ENCODE results near the gene TMEM269.

GRCh38 chr1:42768172-42768571, 16.6 kb upstream of the TMEM269 start:
- no peak for TF ChIP-seq CTCF (conservative IDR thresholded peaks at IDR 0.05; ENCODE audit: low read depth, low read length)
- no peak for TF ChIP-seq EZH2phosphoT487 (IDR thresholded peaks at IDR 0.05; ENCODE audit: borderline replicate concordance, low read length)
